ENCODE data around the gene ATOH1. TPM values are rescaled to one million over a fixed set of nuclear protein-coding genes. Genes with fewer than 3 reads are reported as not detected.

The ATOH1 gene
- total RNA-seq (2021) = not detected in 2 replicates
- long read RNA-seq = 0 reads

- Histone ChIP-seq H2BK20ac (ENCODE audit: low read depth, low read length, poor library complexity, severe bottlenecking) (no peak within 1 kb of the TSS), H3K56ac (ENCODE audit: insufficient read length, low read depth, low read length) (no peak within 1 kb of the TSS), H4K20me1 (ENCODE audit: control insufficient read depth, insufficient read depth, insufficient read length) (peaks cover 2% of the 10 kb centered on the region), H2AK5ac (ENCODE audit: insufficient read length, low read length) (no peak within 1 kb of the TSS), H3K9me3 (ENCODE audit: control insufficient read depth, low read depth, low read length) (no peaks in the 10 kb centered on the region), H2BK15ac (ENCODE audit: low read depth, low read length) (peak within 1 kb of the TSS; percentile 45; the same call in 1 of the 2 replicates), H2BK120ac (ENCODE audit: low read depth, low read length, poor library complexity, severe bottlenecking) (no peak within 1 kb of the TSS), H3K23me2 (ENCODE audit: insufficient read length, low read depth, low read length, poor library complexity, severe bottlenecking) (peaks cover 22% of the 10 kb centered on the region), H2BK12ac (ENCODE audit: insufficient read length, low read depth, low read length) (no peak within 1 kb of the TSS), H3K27me3 (ENCODE audit: insufficient read depth, low read length) (peaks cover 37% of the 10 kb centered on the region), H3K23ac (ENCODE audit: insufficient read length, low read depth, low read length) (no peak within 1 kb of the TSS), H4K91ac (ENCODE audit: insufficient read length, low read depth, low read length) (no peak within 1 kb of the TSS), H3K18ac (ENCODE audit: insufficient read length, low read depth, low read length) (no peak within 1 kb of the TSS), H2BK5ac (ENCODE audit: insufficient read length, low read length) (no peak within 1 kb of the TSS), H3K4me1 (ENCODE audit: insufficient read depth, low read length) (no peaks in the 10 kb centered on the region; the same call in 1 of the 2 replicates), H3K9ac (ENCODE audit: extremely low read depth, insufficient read length, low read length) (peak within 1 kb of the TSS; percentile 41), H3K79me2 (ENCODE audit: insufficient read depth, low read length) (no peaks in the 10 kb centered on the region), H3T11ph (ENCODE audit: low read length) (no peak within 1 kb of the TSS), H4K8ac (replicated peaks; ENCODE audit: insufficient read length, low read depth, low read length) (no peak within 1 kb of the TSS), H3K4me2 (ENCODE audit: insufficient read depth, insufficient read length, low read length) (peak within 1 kb of the TSS; percentile 91), H2AFZ (ENCODE audit: low read length) (no peak within 1 kb of the TSS), H3K79me1 (ENCODE audit: insufficient read depth, low read depth, low read length, poor library complexity, severe bottlenecking) (no peaks in the 10 kb centered on the region), H3K4ac (ENCODE audit: low read depth, low read length) (no peak within 1 kb of the TSS), H3K27ac (ENCODE audit: insufficient read length, low read depth, low read length) (no peak within 1 kb of the TSS), H3K14ac (ENCODE audit: insufficient read depth, low read length) (no peak within 1 kb of the TSS; the same call in 1 of the 2 replicates), H4K5ac (ENCODE audit: insufficient read length, low read depth, low read length) (no peak within 1 kb of the TSS)
- Mint-ChIP-seq H3K27me3 (ENCODE audit: low read depth) (peaks cover 99% of the 10 kb centered on the region), H3K9me3 (peaks cover 5% of the 10 kb centered on the region in 2 experiments; a peak in 3 of 5 replicates), H3K4me1 (peaks cover 33 to 54% of the 10 kb centered on the region in 2 experiments), H3K27ac (peak within 1 kb of the TSS in 2 of 3 experiments; percentile 53 to 85; a peak in 3 of 7 replicates), H3K4me3 (peak within 1 kb of the TSS; percentile 64 to 89), H3K36me3 (ENCODE audit: insufficient read depth in 1 of 3, low read depth in 3 of 3) (no peaks in the 10 kb centered on the region; a peak in 1 of 7 replicates)
- no CpG with 5 or more reads among the region's 46 CpGs for WGBS (ENCODE audit: extremely low coverage, insufficient read length, low lambda C conversion rate)
- peak; percentile 96 for DNase-seq
- no peak for TF ChIP-seq CTCF (conservative IDR thresholded peaks at IDR 0.05)
Observed at GRCh38 chr4:93828332-93828994, at the start of gene ATOH1. TSS of gene ATOH1 (plus strand) at chr4:93828753. CDS start at chr4:93828927, 174 bp downstream.

Data from H9 (cell line).